Coronary artery (tissue), 2 donors: Measurements from ENCODE around the gene TRAPPC10.

Experiments used
- DNase-seq: peaks from one replicate; pipeline ENCODE4 v3.0.0-alpha.2; 2017; ENCODE audit warnings: low spot score
- H3K27ac ChIP-seq, 2 donors: fragments of 200-600 bp; sonication (generic); one replicate each; pipeline ENCODE4 v1.5.1; 2016 to 2019
- H3K4me3 ChIP-seq: fragments of 200-600 bp; sonication (generic); 2 replicates; pipeline ENCODE4 v1.5.1; 2016; ENCODE audit warnings: mild to moderate bottlenecking, moderate library complexity
- TF ChIP-seq, protein P1 (sequence below): fragments of 200-600 bp; sonication (generic); IDR thresholded peaks from one replicate; pipeline ENCODE4 v1.5.1; 2019; ENCODE audit warnings: antibody characterized with exemption

The TRAPPC10 gene

GRCh38 chr21:44064852-44065403 lies 52.8 kb downstream of the TRAPPC10 start:
- Histone ChIP-seq H3K4me3 (no peak overlapping the region), H3K27ac (no peak overlapping the region)
- DNase-seq = peak; percentile 56
- TF ChIP-seq, protein P1, sequence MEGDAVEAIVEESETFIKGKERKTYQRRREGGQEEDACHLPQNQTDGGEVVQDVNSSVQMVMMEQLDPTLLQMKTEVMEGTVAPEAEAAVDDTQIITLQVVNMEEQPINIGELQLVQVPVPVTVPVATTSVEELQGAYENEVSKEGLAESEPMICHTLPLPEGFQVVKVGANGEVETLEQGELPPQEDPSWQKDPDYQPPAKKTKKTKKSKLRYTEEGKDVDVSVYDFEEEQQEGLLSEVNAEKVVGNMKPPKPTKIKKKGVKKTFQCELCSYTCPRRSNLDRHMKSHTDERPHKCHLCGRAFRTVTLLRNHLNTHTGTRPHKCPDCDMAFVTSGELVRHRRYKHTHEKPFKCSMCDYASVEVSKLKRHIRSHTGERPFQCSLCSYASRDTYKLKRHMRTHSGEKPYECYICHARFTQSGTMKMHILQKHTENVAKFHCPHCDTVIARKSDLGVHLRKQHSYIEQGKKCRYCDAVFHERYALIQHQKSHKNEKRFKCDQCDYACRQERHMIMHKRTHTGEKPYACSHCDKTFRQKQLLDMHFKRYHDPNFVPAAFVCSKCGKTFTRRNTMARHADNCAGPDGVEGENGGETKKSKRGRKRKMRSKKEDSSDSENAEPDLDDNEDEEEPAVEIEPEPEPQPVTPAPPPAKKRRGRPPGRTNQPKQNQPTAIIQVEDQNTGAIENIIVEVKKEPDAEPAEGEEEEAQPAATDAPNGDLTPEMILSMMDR = no peak

DNA sequence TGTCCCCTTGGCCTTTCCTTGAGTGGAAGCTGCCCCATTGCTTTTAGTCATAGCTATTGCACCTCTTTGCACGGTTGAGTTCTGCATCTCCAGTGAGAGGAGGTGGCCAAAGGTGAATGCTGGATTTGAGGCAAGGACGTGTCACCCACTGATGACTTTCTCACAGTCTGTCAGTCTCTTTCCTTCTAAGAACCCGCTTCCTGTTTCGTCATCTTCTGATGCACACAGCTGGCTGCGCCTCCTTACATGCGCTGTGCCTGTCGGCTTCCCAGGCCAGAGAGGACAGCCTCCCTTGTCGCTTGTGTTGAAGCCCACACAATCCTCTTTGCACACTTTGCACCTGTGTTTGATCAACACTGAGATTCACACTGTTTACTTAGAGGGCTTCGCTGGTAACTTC lies 53.3 kb downstream of the TRAPPC10 start:
- Histone ChIP-seq H3K27ac (no peak overlapping the region), H3K4me3 (no peak overlapping the region)
- peak; percentile 47 for DNase-seq
- TF ChIP-seq, protein P1 = no peak

DNA sequence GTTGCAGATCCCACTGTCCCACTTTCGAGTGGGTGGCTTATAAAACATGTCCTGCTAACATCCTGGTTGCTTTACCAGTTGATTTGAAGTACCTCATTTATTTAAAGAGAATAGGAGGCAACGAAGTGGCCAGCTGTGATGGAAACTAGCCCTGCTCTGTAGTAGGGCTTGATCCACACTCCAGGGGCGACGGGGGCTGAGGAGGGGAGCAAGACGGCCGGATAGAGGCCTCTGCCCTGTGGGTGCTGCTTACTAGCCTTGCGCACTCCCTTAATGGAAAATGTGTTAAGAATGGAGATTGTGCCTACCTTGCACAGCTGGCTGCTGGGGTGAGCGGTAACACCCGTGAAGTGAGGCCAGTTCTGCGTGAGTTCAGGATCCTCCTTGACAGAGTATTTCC lies 54.0 kb downstream of the TRAPPC10 start:
- TF ChIP-seq, protein P1 = no peak
- peak; percentile 29 for DNase-seq
- Histone ChIP-seq H3K27ac (no peak overlapping the region), H3K4me3 (no peak overlapping the region)

GRCh38 chr21:44067011-44067839 lies 55.1 kb downstream of the TRAPPC10 start:
- DNase-seq = peak; percentile 64
- Histone ChIP-seq H3K27ac (no peak overlapping the region), H3K4me3 (no peak overlapping the region)
- TF ChIP-seq, protein P1 = no peak

DNA sequence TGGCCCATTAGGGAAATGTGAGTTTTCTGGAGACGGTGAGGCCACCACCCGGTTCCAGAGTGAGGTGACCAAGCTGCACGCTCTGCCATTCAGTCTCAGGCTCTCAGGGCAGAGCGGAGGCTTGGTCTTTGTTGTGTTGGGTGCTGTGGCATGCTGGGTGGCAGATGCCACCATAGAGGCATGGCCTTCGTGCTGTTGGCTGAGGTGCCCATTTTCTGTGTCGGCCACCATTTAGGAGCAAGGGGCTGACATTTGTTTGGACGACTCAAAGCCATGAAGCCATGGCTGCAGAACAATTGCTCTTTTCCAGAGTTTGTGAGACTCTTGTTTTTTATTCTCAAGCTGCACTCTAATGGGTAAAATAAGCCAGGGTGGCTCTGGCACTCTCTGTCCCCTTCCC lies 58.3 kb downstream of the TRAPPC10 start:
- TF ChIP-seq, protein P1 = no peak
- H3K4me3 ChIP-seq = no peak overlapping the region
- DNase-seq = no peak
- no peak overlapping the region for H3K27ac ChIP-seq

DNA sequence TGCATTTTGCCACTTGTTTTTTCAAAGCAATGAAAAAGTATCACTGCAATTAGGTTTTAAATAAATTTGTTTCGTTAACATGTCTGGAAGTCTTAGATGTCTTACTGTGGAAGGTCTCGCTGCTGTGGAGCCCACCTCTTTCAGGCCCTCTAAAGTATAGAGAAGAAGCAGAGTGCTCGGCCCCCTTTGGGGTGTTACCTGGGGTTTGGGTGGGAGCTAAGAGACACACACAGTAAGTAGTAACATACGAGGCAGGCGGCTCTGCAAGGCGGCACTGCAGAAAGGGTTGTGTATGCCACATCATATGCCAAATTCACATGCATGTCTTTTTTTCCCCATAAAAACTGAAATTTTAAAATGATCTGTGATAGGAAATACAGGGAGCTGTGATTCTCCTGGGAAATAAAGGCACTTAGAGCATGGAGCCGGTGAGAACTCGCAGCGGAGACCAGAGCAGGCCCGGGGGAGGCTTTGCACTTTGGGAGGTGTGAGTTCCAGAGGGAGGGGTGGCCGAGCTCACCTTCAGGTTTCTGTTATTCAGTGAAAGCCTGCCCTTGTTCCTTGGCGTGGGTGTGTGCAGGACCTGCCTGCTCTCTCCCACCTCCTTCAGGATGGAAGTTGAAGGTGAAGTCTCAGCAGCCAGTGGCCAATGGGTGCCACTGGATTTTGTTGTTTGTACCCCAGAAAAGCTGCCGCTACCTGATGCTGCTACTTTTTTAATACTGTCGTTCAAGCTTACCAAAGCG lies 59.4 kb downstream of the TRAPPC10 start:
- TF ChIP-seq, protein P1 = no peak
- no peak for DNase-seq
- Histone ChIP-seq H3K27ac (no peak overlapping the region), H3K4me3 (no peak overlapping the region)
